Sigmoid colon (tissue), 7 donors: Measurements from ENCODE around the gene PAK5. TPM values are rescaled to one million over a fixed set of nuclear protein-coding genes. Genes with fewer than 3 reads are reported as not detected.

Source experiments
- DNase-seq: peaks from one replicate; pipeline ENCODE4 v3.0.0-alpha.2; 2019
- H3K27ac ChIP-seq, 4 donors: fragments of 200-600 bp; sonication (generic); one replicate each; pipeline ENCODE4 v1.5.1; 2016 to 2019; ENCODE audit warnings: mild to moderate bottlenecking in 1 of 4
- H3K27me3 ChIP-seq, 3 donors: fragments of 200-600 bp; sonication (generic); one replicate each; pipeline ENCODE4 v1.5.1; 2019; ENCODE audit warnings: mild to moderate bottlenecking in 1 of 3
- H3K36me3 ChIP-seq, 4 donors: fragments of 200-600 bp; sonication (generic); one replicate each; pipeline ENCODE4 v1.5.1; 2016 to 2019
- H3K4me1 ChIP-seq, 4 donors: fragments of 200-600 bp; sonication (generic); one replicate each; pipeline ENCODE4 v1.5.1; 2017 to 2019
- H3K4me3 ChIP-seq, 4 donors: fragments of 200-600 bp; sonication (generic); one replicate each; pipeline ENCODE4 v1.5.1; 2017 to 2019; ENCODE audit warnings: mild to moderate bottlenecking in 2 of 4, moderate library complexity in 1 of 4
- H3K9me3 ChIP-seq, 4 donors: fragments of 200-600 bp in 3 of 4; sonication (generic) in 3 of 4; one replicate each; pipeline versions ENCODE4 v1.5.1 to v1.6.1; 2013 to 2019
- CTCF ChIP-seq, 4 experiments: fragments of 450-650 bp in 3 of 4; fragments of 200-600 bp in 1 of 4; IDR thresholded peaks; one replicate each; pipeline ENCODE4 v1.5.1; 2016 to 2019; ENCODE audit warnings: antibody characterized with exemption in 4 of 4, mild to moderate bottlenecking in 3 of 4, moderate library complexity in 2 of 4
- EP300 ChIP-seq, 4 donors: sonication (generic); formaldehyde crosslinking; IDR thresholded peaks; one replicate each; pipeline ENCODE4 v1.6.1; 2017; ENCODE audit warnings: antibody characterized with exemption in 4 of 4
- POLR2A ChIP-seq, 2 donors: fragments of 450-650 bp; IDR thresholded peaks; one replicate each; pipeline ENCODE4 v1.6.1; 2016; ENCODE audit warnings: antibody characterized with exemption in 2 of 2, mild to moderate bottlenecking in 2 of 2, moderate library complexity in 2 of 2
- POLR2AphosphoS5 ChIP-seq, 4 donors: sonication (generic); formaldehyde crosslinking; IDR thresholded peaks; one replicate each; pipeline ENCODE4 v1.6.1; 2017; ENCODE audit warnings: antibody characterized with exemption in 4 of 4
- WGBS, 2 donors: extraction: QIAGEN DNeasy Blood & Tissue Kit; methylation state at CpG; one replicate each; pipeline ENCODE4 v1.1.7; 2013; 5-methylcytosine and 5-hydroxymethylcytosine counted together
- intact Hi-C: fragments of 100-400 bp; cut with DNase I; formaldehyde crosslinking; loops from one replicate; pipeline ENCODE4 v1.15.1; 2023
- polyA plus RNA-seq, 3 donors: library from polyadenylated mRNA; stranded (reverse); fragments of 200-250 nt; gene quantifications; one replicate each; pipeline ENCODE4 v1.2.3, GENCODE V29; 2013
- total RNA-seq, 4 donors: library from RNA; depleted of rRNA; stranded (reverse); fragments of >200 nt; gene quantifications; one replicate each; pipeline ENCODE4 v1.1.0, GENCODE V29; 2016
- donor health status: healthy with polysubstance abuse.
- donor health status: Bipolar disorder and iron deficiency.
- donor health status: healthy.

Gene PAK5
- total and polyA plus RNA-seq, 7 donors: 0.03 to 0.36 (median 0.16) TPM; not detected in 2

GRCh38 chr20:9685011-9685410, 153.9 kb downstream of the PAK5 start:
- Histone ChIP-seq H3K27ac (no peak overlapping the region), H3K4me1 (no peaks in the 10 kb centered on the region), H3K36me3 (no peaks in the 10 kb centered on the region), H3K27me3 (no peaks in the 10 kb centered on the region), H3K4me3 (no peak overlapping the region), H3K9me3 (no peaks in the 10 kb centered on the region)
- no peak for TF ChIP-seq POLR2AphosphoS5 (IDR thresholded peaks at IDR 0.05)
- TF ChIP-seq POLR2A (IDR thresholded peaks at IDR 0.05): no peak
- TF ChIP-seq CTCF (IDR thresholded peaks at IDR 0.05): no peak
- TF ChIP-seq EP300 (IDR thresholded peaks at IDR 0.05): no peak
- intact Hi-C loops: no loop called here
- DNase-seq: no peak

DNA sequence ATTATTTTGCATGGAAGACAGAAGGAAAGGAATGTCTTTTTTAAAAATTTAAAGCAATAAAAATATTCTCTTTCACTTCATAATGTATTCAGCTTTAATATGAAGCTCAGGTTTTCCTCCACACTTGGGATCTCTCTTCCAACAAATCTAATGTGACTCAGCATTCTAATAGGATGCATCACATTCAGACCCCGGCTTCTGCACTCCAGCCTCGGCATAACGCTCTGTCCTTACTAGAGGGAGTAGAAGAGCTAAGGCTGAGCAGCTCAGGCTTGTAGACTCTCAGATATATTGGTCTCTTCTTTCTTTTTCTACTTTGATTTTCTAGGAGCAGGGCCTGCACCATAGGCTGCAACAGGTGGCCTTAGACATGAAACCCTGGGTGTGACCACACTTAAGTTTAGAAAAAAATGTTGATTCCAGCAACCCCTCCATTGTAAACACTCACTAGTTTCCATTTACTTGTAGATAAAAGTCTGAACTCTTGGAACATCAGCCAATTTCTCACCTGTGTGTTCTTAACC, 161.7 kb downstream of the PAK5 start:
- no peak for TF ChIP-seq CTCF (IDR thresholded peaks at IDR 0.05)
- TF ChIP-seq POLR2A (IDR thresholded peaks at IDR 0.05): no peak
- no peak for TF ChIP-seq POLR2AphosphoS5 (IDR thresholded peaks at IDR 0.05)
- no peak for TF ChIP-seq EP300 (IDR thresholded peaks at IDR 0.05)
- no peaks in the 10 kb centered on the region for H3K27me3 ChIP-seq
- WGBS, 2 donors: 87 to 88% methylated on average over 3 of the region's 3 CpGs
- no peak for DNase-seq
- no peaks in the 10 kb centered on the region for H3K36me3 ChIP-seq
- intact Hi-C loops: no loop called here
- H3K4me3 ChIP-seq: no peak overlapping the region
- no peak overlapping the region for H3K27ac ChIP-seq
- no peaks in the 10 kb centered on the region for H3K9me3 ChIP-seq
- H3K4me1 ChIP-seq: no peaks in the 10 kb centered on the region

- TF ChIP-seq EP300 (IDR thresholded peaks at IDR 0.05) (no peak), POLR2AphosphoS5 (IDR thresholded peaks at IDR 0.05) (no peak), CTCF (IDR thresholded peaks at IDR 0.05) (no peak), POLR2A (IDR thresholded peaks at IDR 0.05) (no peak)
- H3K27ac ChIP-seq: no peak overlapping the region
- intact Hi-C loops: no loop called here
- H3K9me3 ChIP-seq: no peaks in the 10 kb centered on the region
- H3K27me3 ChIP-seq: no peaks in the 10 kb centered on the region
- H3K4me1 ChIP-seq: no peaks in the 10 kb centered on the region
- DNase-seq: no peak
- H3K4me3 ChIP-seq: no peak overlapping the region
- no peaks in the 10 kb centered on the region for H3K36me3 ChIP-seq
Observed at GRCh38 chr20:9672981-9673380, 165.9 kb downstream of the PAK5 start.

- Histone ChIP-seq H3K4me1 (no peaks in the 10 kb centered on the region), H3K4me3 (no peak overlapping the region), H3K9me3 (no peaks in the 10 kb centered on the region), H3K27me3 (no peaks in the 10 kb centered on the region), H3K36me3 (no peaks in the 10 kb centered on the region), H3K27ac (no peak overlapping the region)
- WGBS, 2 donors: 74 to 85% methylated on average over 2 of the region's 2 CpGs
- DNase-seq: no peak
- intact Hi-C loops: no loop called here
- TF ChIP-seq CTCF (IDR thresholded peaks at IDR 0.05) (no peak), EP300 (IDR thresholded peaks at IDR 0.05) (no peak), POLR2AphosphoS5 (IDR thresholded peaks at IDR 0.05) (no peak), POLR2A (IDR thresholded peaks at IDR 0.05) (no peak)
Observed at GRCh38 chr20:9672027-9672426, 166.8 kb downstream of the PAK5 start.

DNA sequence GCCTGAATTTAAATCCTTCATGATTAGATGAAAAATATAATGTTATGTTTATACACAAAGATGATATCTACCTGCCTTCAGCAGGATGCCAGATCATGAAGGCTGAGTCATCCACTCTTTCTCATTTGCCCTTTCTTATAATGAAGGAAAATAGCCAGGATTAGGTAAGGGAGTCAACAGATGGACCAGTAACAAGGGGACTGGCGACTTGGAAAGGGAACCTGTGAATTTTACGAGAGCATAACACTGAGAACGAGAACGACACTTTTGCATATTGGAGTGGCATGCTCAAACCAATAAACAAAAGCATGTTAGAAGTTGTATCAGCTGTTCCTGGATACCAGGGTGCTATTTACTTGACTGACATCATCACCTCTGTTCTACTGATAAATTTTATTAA, 170.5 kb downstream of the PAK5 start:
- Histone ChIP-seq H3K9me3 (no peaks in the 10 kb centered on the region), H3K27me3 (no peaks in the 10 kb centered on the region), H3K27ac (no peak overlapping the region), H3K4me1 (no peaks in the 10 kb centered on the region), H3K36me3 (no peaks in the 10 kb centered on the region), H3K4me3 (no peak overlapping the region)
- DNase-seq: no peak
- intact Hi-C loops: no loop called here
- 48 to 63% methylated on average over 4 of the region's 4 CpGs for WGBS, 2 donors
- TF ChIP-seq POLR2A (IDR thresholded peaks at IDR 0.05) (no peak), POLR2AphosphoS5 (IDR thresholded peaks at IDR 0.05) (no peak), CTCF (IDR thresholded peaks at IDR 0.05) (no peak), EP300 (IDR thresholded peaks at IDR 0.05) (no peak)
